Fibroblast of villous mesenchyme (primary cell): ENCODE results near the gene ZNF274. TPM values are rescaled to one million over a fixed set of nuclear protein-coding genes. Genes with fewer than 3 reads are reported as not detected.
"Not testable (repeated sequence)": the region's sequence is repeated elsewhere in the genome, so short reads cannot be mapped to it uniquely, and the experiment has no call there.

Experiments
- DNase-seq: peaks from one replicate; pipeline ENCODE4 v3.0.0-alpha.2; 2010; ENCODE audit warnings: low read depth
- H3K4me3 ChIP-seq: 2 replicates; pipeline ENCODE4 v1.5.1; 2011; ENCODE audit warnings: low read depth, mild to moderate bottlenecking, low read length
- total RNA-seq: library from RNA; depleted of rRNA; stranded (reverse); fragments of >200 nt; gene quantifications from 2 replicates; pipeline ENCODE4 v1.2.3, GENCODE V29; 2012
- TF ChIP-seq, protein P1 (sequence below): IDR thresholded peaks from 2 replicates; pipeline ENCODE4 v1.5.1; 2012; ENCODE audit warnings: low read depth, mild to moderate bottlenecking, low read length; ENCODE audit not compliant: insufficient read depth

Gene ZNF274
- total RNA-seq: 12.9 and 17.7 TPM in 2 replicates

DNA sequence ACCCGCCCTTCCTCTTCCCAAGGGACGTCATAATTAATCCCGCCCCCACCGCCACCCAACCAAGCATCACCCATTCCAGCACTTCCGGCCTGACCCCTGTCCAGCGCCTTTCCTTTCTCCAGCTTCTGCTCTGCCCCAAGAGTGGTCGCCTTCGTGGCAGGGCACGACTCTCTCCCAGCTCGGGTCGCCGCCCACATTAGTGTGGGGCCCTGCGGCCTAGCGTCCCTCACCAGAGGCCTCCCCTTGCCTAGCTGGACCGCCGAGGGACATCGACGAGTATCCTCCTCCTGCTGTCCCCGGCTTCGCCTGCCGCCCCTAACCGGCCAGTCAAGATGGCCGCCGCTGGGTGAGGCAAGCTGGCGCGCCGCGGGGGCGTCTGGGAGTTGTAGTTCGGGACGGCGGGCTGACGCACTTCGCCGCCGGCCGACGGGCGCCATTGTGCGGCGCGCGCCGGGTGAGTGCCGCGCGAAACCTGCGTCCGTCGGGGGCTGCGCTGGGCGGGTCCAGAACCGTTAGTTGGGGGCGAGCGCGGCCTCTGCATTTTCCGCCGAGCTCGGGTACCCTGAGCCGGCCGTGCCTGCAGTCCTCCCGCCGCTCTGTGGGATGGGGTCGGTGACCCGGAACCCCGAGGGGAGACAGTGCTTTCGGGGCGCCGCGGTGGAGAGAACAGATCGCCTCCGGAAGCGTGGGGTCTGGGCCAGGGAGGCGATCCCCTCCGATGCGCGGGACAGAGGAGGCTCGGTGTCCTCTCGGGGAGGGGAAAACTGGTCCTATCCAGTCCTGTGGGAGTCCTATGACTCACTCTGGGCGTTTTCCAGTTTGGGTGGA lies at the start of gene ZNF274:
Gene ZNF274, plus strand, starts transcription at position 73 of the 828 bp plus-strand sequence. CDS start 905 bp downstream, outside the sequence.
- peak; percentile 96 for DNase-seq
- TF ChIP-seq, protein P1, sequence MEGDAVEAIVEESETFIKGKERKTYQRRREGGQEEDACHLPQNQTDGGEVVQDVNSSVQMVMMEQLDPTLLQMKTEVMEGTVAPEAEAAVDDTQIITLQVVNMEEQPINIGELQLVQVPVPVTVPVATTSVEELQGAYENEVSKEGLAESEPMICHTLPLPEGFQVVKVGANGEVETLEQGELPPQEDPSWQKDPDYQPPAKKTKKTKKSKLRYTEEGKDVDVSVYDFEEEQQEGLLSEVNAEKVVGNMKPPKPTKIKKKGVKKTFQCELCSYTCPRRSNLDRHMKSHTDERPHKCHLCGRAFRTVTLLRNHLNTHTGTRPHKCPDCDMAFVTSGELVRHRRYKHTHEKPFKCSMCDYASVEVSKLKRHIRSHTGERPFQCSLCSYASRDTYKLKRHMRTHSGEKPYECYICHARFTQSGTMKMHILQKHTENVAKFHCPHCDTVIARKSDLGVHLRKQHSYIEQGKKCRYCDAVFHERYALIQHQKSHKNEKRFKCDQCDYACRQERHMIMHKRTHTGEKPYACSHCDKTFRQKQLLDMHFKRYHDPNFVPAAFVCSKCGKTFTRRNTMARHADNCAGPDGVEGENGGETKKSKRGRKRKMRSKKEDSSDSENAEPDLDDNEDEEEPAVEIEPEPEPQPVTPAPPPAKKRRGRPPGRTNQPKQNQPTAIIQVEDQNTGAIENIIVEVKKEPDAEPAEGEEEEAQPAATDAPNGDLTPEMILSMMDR: no peak
- H3K4me3 ChIP-seq: peak within 1 kb of the TSS; percentile 93

DNA sequence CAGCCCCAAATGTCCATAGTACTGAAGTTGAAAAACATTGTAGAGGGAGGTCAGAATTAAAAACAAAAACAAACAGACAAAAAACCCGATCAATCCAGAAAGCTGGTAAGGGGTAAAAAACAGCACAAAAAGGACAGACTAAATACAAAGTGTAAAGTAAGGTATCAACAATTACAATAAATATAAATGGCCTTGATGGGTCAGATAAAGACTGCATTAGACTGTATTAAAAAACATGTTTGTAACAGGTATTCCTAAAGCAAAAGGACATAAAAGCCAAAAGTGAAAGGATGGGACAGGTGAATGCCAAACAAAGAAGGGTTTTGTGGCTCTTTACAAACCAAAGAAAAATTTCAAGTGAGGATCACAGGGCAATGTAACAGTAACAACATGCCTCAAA lies 48.6 kb upstream of the ZNF274 start:
- TF ChIP-seq, protein P1: no peak
- DNase-seq: no peak
- no peak overlapping the region for H3K4me3 ChIP-seq

DNA sequence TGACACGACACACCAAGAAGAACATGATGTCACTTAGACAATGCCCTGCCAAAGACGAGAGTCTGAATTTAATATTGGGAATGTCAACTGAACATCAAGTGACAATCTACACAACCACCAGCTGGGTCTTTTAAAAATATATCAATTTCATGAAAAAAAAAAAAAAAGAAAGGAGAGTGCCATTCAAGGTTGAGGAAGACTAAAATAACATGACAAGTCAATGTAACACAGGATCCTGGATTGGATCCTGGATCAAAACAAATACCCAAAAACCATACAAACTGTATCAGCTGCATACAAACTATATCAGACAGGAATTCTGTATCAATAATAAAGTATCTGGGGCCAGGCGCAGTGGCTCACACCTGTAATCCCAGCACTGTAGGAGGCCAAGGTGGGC lies 37.0 kb upstream of the ZNF274 start:
- no peak for DNase-seq

DNA sequence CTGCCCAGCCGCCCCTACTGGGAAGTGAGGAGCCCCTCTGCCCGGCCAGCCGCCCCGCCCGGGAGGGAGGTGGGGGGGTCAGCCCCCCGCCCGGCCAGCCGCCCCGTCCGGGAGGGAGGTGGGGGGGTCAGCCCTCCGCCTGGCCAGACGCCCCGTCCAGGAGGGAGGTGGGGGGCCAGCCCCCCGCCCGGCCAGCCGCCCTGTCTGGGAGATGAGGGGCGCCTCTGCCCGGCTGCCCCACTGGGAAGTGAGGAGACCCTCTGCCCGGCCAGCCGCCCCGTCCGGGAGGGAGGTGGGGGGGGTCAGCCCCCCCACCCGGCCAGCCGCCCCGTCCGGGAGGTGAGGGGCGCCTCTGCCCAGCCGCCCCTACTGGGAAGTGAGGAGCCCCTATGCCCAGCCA lies 35.4 kb upstream of the ZNF274 start:
- H3K4me3 ChIP-seq, DNase-seq: not testable (repeated sequence)

More for the DNA sequence above, 37.0 kb upstream of the ZNF274 start:
- H3K4me3 ChIP-seq: no peak overlapping the region
- TF ChIP-seq, protein P1: no peak

DNA sequence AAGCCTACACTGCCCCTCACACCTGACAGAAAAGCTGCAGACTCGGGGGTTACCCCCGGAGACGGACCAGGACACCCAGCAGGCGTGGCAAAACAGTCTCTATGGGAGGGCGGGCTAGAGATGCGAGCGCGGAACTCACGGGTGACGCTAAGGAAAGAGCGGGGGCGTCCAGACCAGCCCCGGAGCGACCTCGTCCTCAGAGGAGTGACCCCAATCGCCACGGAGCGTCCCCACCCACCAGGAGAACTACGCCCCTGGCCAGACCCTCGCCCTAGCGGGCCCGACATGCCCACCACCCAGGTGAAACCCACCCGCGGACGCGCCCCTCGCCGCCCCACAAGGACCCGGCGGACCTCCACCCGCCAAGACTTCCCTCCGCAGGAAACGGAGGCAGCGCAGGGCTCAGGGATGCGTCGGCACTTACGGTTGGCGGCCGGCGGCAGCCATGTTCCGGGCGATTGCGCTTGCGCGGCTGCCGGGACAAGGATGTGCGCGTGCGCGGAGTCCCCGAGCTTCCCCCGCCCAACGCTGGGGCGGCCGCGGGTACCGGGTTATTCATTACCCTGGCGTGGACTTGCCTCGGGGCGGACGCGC lies 32.4 kb upstream of the ZNF274 start, which contains the start of gene ZNF329:
Gene ZNF329, minus strand, starts transcription at position 462 of the 594 bp plus-strand sequence. CDS start 21,286 bp downstream, outside the sequence.
- peak within 1 kb of the TSS; percentile 88 for H3K4me3 ChIP-seq
- DNase-seq: peak; percentile 81
- TF ChIP-seq, protein P1: no peak

DNA sequence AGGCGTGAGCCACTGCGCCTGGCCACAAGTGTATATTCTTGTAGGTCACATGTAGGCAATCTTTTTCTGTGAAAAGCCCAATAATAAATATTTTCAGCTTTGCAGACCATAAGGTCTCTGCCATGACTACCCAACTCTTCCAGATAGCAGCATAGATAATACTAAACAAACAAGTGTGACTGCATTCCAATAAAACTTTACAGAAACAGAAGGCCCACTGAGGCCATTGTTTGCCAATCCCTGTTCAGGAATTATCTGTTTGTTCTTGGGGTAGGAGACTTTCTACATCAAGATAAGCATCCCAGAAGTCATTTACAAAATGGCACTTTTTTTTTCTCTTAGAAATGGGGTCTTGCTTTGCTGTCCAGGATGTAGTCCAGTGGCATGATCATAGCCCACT lies 29.5 kb upstream of the ZNF274 start:
- TF ChIP-seq, protein P1: no peak
- H3K4me3 ChIP-seq: no peak overlapping the region
- no peak for DNase-seq

DNA sequence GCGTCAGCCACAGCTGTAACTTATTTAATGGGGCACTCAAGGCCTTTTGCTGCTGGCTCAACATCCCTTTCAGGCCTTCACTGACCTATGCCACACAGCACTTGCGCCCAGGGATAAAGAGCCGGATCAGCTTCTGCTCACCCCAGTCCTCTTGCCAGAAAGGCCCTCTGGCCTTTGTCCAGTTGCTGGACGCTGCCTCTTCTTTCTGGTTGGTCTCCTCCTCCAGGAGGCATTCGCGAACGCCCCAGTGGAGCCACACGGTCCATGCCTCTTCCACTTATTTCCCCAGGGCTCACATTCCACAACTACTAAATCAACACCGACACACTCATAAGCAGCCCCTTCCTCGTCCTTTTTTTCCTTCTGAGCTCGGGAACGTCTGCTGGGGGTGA lies 28.6 kb upstream of the ZNF274 start:
- peak; percentile 42 for DNase-seq
- H3K4me3 ChIP-seq: peak overlapping the region; percentile 92
- TF ChIP-seq, protein P1: no peak
